Measurements from ENCODE around the gene VASH1.

GRCh38 chr14:76810525-76810924 lies 49.3 kb downstream of the VASH1 start:
- TF ChIP-seq CTCF (IDR thresholded peaks at IDR 0.05): no peak
- TF ChIP-seq POLR2AphosphoS5 (IDR thresholded peaks at IDR 0.05): no peak
- no peak for TF ChIP-seq POLR2A (IDR thresholded peaks at IDR 0.05)

All from sigmoid colon (tissue), 4 donors.